Neuronal stem cell (in vitro differentiated cells): Measurements from ENCODE around the gene AFG1L.

ENCODE experiments used
- DNase-seq: peaks from one replicate; pipeline ENCODE4 v3.0.0-alpha.2; 2013; ENCODE audit warnings: low spot score
- H2AFZ ChIP-seq: one replicate; pipeline ENCODE4 v1.6.1; 2013; ENCODE audit warnings: mild to moderate bottlenecking, low read length, inconsistent platforms
- H2AK5ac ChIP-seq: 2 replicates; pipeline ENCODE4 v1.6.1; 2013; ENCODE audit warnings: low read depth, mild to moderate bottlenecking, inconsistent platforms, low read length, moderate library complexity, mixed read lengths
- H2BK120ac ChIP-seq: 2 replicates; pipeline ENCODE4 v1.6.1; 2013; ENCODE audit warnings: low read depth, mild to moderate bottlenecking, inconsistent platforms, low read length, moderate library complexity, mixed read lengths
- H2BK12ac ChIP-seq: one replicate; pipeline ENCODE4 v1.6.1; 2013; ENCODE audit warnings: low read length, inconsistent platforms
- H2BK15ac ChIP-seq: 2 replicates; pipeline ENCODE4 v1.6.1; 2013; ENCODE audit warnings: mild to moderate bottlenecking, low read length, inconsistent platforms, mixed read lengths
- H2BK5ac ChIP-seq: one replicate; pipeline ENCODE4 v1.6.1; 2013; ENCODE audit warnings: inconsistent platforms, mild to moderate bottlenecking, low read length, moderate library complexity
- H3K14ac ChIP-seq: one replicate; pipeline ENCODE4 v1.6.1; 2013; ENCODE audit warnings: low read length, inconsistent platforms
- H3K18ac ChIP-seq: 2 replicates; pipeline ENCODE4 v1.6.1; 2013; ENCODE audit warnings: low read length, inconsistent platforms
- H3K23ac ChIP-seq: 2 replicates; pipeline ENCODE4 v1.6.1; 2013; ENCODE audit warnings: low read depth, mild to moderate bottlenecking, mixed read lengths, low read length, inconsistent platforms; ENCODE audit not compliant: poor library complexity
- H3K27ac ChIP-seq: replicated peaks from 3 replicates; pipeline ENCODE4 v1.5.1; 2013; ENCODE audit warnings: low read length, inconsistent platforms
- H3K27me3 ChIP-seq, 3 experiments: 2 replicates each; pipeline ENCODE4 v1.6.1; 2013; ENCODE audit warnings: low read length in 3 of 3, mild to moderate bottlenecking in 2 of 3, inconsistent platforms in 1 of 3, low read depth in 1 of 3, mixed read lengths in 1 of 3, moderate library complexity in 1 of 3; ENCODE audit not compliant: control insufficient read depth in 3 of 3, insufficient read depth in 3 of 3
- H3K36me3 ChIP-seq, 2 donors: replicated peaks in 1 of 2; 2 replicates each; pipeline ENCODE4 v1.6.1; 2013; ENCODE audit warnings: low read length in 2 of 2; ENCODE audit not compliant: control insufficient read depth in 2 of 2, insufficient read depth in 2 of 2
- H3K4ac ChIP-seq: 2 replicates; pipeline ENCODE4 v1.6.1; 2013; ENCODE audit warnings: inconsistent platforms, mild to moderate bottlenecking, low read length, moderate library complexity
- H3K4me1 ChIP-seq, 2 donors: 1 replicate in 1 of 2; 2 replicates in 1 of 2; pipeline ENCODE4 v1.6.1; 2013; ENCODE audit warnings: low read length in 2 of 2, low read depth in 1 of 2; ENCODE audit not compliant: control insufficient read depth in 2 of 2, insufficient read depth in 1 of 2
- H3K4me2 ChIP-seq: one replicate; pipeline ENCODE4 v1.6.1; 2013; ENCODE audit warnings: mild to moderate bottlenecking, low read length, inconsistent platforms; ENCODE audit not compliant: insufficient read depth, poor library complexity, severe bottlenecking
- H3K4me3 ChIP-seq, 2 donors: 2 replicates each; pipeline ENCODE4 v1.5.1; 2013; ENCODE audit warnings: low read length in 2 of 2, mild to moderate bottlenecking in 2 of 2, inconsistent platforms in 1 of 2, moderate library complexity in 1 of 2
- H3K79me1 ChIP-seq: one replicate; pipeline ENCODE4 v1.6.1; 2013; ENCODE audit warnings: low read depth, mild to moderate bottlenecking, inconsistent platforms, low read length, moderate library complexity
- H3K9ac ChIP-seq: one replicate; pipeline ENCODE4 v1.6.1; 2013; ENCODE audit warnings: mild to moderate bottlenecking, low read depth, low read length, inconsistent platforms; ENCODE audit not compliant: poor library complexity
- H3K9me3 ChIP-seq, 2 donors: replicated peaks in 1 of 2; 2 replicates each; pipeline versions ENCODE3 to v1.6.1; 2013; ENCODE audit warnings: low read length in 2 of 2, mild to moderate bottlenecking in 2 of 2, inconsistent platforms in 1 of 2, low read depth in 1 of 2, mixed read lengths in 1 of 2, moderate library complexity in 1 of 2; ENCODE audit not compliant: control insufficient read depth in 2 of 2, insufficient read depth in 1 of 2
- H4K8ac ChIP-seq: one replicate; pipeline ENCODE4 v1.6.1; 2013; ENCODE audit warnings: low read depth, mild to moderate bottlenecking, inconsistent platforms, low read length, moderate library complexity
- H4K91ac ChIP-seq: one replicate; pipeline ENCODE4 v1.6.1; 2013; ENCODE audit warnings: low read length, low read depth, mild to moderate bottlenecking, inconsistent platforms; ENCODE audit not compliant: poor library complexity
- WGBS, 2 donors: extraction: QIAGEN DNeasy Blood & Tissue Kit; methylation state at CpG; one replicate each; pipeline ENCODE4 v1.1.7; 2013; ENCODE audit warnings: missing lambda C conversion rate in 2 of 2, mixed read lengths in 1 of 2; ENCODE audit not compliant: insufficient read length in 2 of 2, insufficient replicate concordance in 1 of 2; ENCODE audit errors: extremely low coverage in 2 of 2; 5-methylcytosine and 5-hydroxymethylcytosine counted together

The AFG1L gene

GRCh38 chr6:108286366-108286765, 8.5 kb upstream of the AFG1L start:
- H3K4ac ChIP-seq, result no peak overlapping the region
- no CpG with 5 or more reads among the region's 4 CpGs for WGBS, 2 donors

DNA sequence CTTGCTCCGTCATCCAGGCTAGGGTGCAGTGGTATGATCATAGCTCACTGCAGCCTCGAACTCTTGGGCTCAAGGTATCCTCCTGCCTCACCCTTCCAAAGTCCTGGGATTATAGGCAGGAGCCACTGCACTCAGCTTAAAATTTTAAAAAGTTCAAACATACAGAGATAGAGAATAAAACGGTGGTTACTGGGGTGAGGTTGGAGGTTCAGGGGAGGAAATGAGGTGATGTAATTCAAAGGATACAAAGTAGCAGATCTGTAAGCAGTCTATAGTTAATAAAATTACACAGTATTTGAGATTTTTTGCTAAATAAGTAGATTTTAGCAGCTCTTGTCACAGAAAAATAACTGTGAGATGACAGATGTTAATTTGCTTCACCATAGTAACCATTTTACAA, 7.5 kb upstream of the AFG1L start:
- Histone ChIP-seq H3K79me1 (no peaks in the 10 kb centered on the region), H2BK12ac (no peak overlapping the region), H2AFZ (no peak overlapping the region), H3K9me3 (peaks cover 0 to 1% of the 10 kb centered on the region in 2 donors), H3K4ac (no peak overlapping the region), H2BK5ac (no peak overlapping the region), H2BK15ac (no peak overlapping the region), H3K14ac (no peak overlapping the region), H3K23ac (no peak overlapping the region), H3K9ac (no peak overlapping the region), H3K18ac (no peak overlapping the region), H4K91ac (no peak overlapping the region), H2BK120ac (no peak overlapping the region), H2AK5ac (no peak overlapping the region), H3K4me3 (no peak overlapping the region), H3K36me3 (no peaks in the 10 kb centered on the region), H3K27me3 (no peaks in the 10 kb centered on the region), H3K4me2 (no peak overlapping the region), H4K8ac (no peak overlapping the region), H3K27ac (no peak overlapping the region), H3K4me1 (no peaks in the 10 kb centered on the region)
- no peak for DNase-seq
- no CpG with 5 or more reads among the region's 3 CpGs for WGBS, 2 donors

More at GRCh38 chr6:108286366-108286765, 8.5 kb upstream of the AFG1L start:
- H2AFZ ChIP-seq, result no peak overlapping the region
- H3K23ac ChIP-seq, result no peak overlapping the region
- no peak overlapping the region for H3K4me3 ChIP-seq
- H4K8ac ChIP-seq, result no peak overlapping the region
- no peak overlapping the region for H2BK5ac ChIP-seq
- no peak overlapping the region for H2BK12ac ChIP-seq
- H3K4me1 ChIP-seq, result no peaks in the 10 kb centered on the region
- no peak overlapping the region for H2BK120ac ChIP-seq
- H3K9me3 ChIP-seq, result peaks cover 0 to 1% of the 10 kb centered on the region in 2 donors
- H2AK5ac ChIP-seq, result no peak overlapping the region
- H3K9ac ChIP-seq, result no peak overlapping the region
- H4K91ac ChIP-seq, result no peak overlapping the region
- no peaks in the 10 kb centered on the region for H3K79me1 ChIP-seq
- H2BK15ac ChIP-seq, result no peak overlapping the region
- no peak overlapping the region for H3K27ac ChIP-seq
- no peak for DNase-seq
- H3K14ac ChIP-seq, result no peak overlapping the region
- H3K18ac ChIP-seq, result no peak overlapping the region
- H3K4me2 ChIP-seq, result no peak overlapping the region
- H3K27me3 ChIP-seq, result no peaks in the 10 kb centered on the region
- H3K36me3 ChIP-seq, result no peaks in the 10 kb centered on the region

DNA sequence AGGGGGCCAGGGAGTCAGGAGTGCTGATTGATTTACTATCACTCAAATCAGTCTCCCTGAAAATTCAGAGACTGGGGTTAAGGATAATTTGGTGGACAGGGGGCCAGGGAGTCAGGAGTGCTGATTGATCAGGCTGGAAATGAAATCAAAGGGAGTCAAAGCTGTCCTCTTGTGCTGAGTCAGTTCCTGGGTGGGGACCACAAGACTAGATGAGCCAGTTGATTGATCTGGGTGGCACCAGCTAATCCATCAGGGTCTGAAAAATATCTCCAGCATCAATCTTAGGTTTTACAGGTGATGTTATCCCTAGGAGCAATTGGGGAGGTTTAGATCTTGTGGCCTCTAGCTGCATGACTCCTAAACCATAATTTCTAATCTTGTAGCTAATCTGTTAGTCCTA, 6.1 kb upstream of the AFG1L start:
- Histone ChIP-seq H3K27ac (no peak overlapping the region), H3K4me3 (no peak overlapping the region), H3K79me1 (no peaks in the 10 kb centered on the region), H4K8ac (no peak overlapping the region), H3K9me3 (no peaks in the 10 kb centered on the region), H3K18ac (no peak overlapping the region), H2BK120ac (no peak overlapping the region), H2BK5ac (no peak overlapping the region), H4K91ac (no peak overlapping the region), H2AK5ac (no peak overlapping the region), H3K23ac (no peak overlapping the region), H3K4me2 (no peak overlapping the region), H3K9ac (no peak overlapping the region), H3K14ac (no peak overlapping the region), H3K4me1 (no peaks in the 10 kb centered on the region), H3K27me3 (no peaks in the 10 kb centered on the region), H2AFZ (no peak overlapping the region), H3K4ac (no peak overlapping the region), H2BK15ac (no peak overlapping the region), H3K36me3 (no peaks in the 10 kb centered on the region), H2BK12ac (no peak overlapping the region)
- no peak for DNase-seq

DNA sequence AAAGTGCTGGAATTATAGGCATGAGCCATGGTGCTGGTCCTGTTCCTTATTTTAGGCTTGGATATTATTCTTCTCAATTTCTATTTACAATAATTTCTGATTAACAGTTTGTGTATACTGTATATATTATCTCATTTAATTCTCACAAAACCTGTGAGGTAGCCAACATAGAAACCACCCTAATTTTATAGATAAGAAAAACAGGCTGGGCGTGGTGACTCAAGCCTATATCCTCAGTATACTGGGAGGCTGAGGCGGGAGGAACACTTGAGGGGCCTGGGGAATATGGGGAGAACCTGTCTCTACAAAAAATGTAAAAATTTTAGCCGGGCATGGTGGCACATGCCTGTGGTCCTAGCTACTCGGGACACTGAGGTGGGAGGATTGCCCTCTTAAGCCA, 3.8 kb upstream of the AFG1L start:
- H2BK5ac ChIP-seq, result no peak overlapping the region
- no peak overlapping the region for H2BK120ac ChIP-seq
- no peak overlapping the region for H3K14ac ChIP-seq
- no peaks in the 10 kb centered on the region for H3K79me1 ChIP-seq
- H3K36me3 ChIP-seq, result no peaks in the 10 kb centered on the region
- H2BK12ac ChIP-seq, result no peak overlapping the region
- no peak for DNase-seq
- no peak overlapping the region for H2BK15ac ChIP-seq
- no peak overlapping the region for H2AFZ ChIP-seq
- no peaks in the 10 kb centered on the region for H3K9me3 ChIP-seq
- no peak overlapping the region for H3K23ac ChIP-seq
- no peak overlapping the region for H3K4me3 ChIP-seq
- WGBS, 2 donors, result no CpG with 5 or more reads among the region's 4 CpGs
- no peak overlapping the region for H4K8ac ChIP-seq
- H3K9ac ChIP-seq, result no peak overlapping the region
- no peak overlapping the region for H4K91ac ChIP-seq
- no peaks in the 10 kb centered on the region for H3K27me3 ChIP-seq
- H3K4me2 ChIP-seq, result no peak overlapping the region
- H3K18ac ChIP-seq, result no peak overlapping the region
- H3K4ac ChIP-seq, result no peak overlapping the region
- no peak overlapping the region for H2AK5ac ChIP-seq
- H3K4me1 ChIP-seq, result peaks cover 1 to 5% of the 10 kb centered on the region in 2 donors
- no peak overlapping the region for H3K27ac ChIP-seq
